NOMO-1 treated with DMSO at 0.1 percent for 48 hours (cell line): ENCODE results near the gene GANAB.
"Not testable (repeated sequence)": the region's sequence is repeated elsewhere in the genome, so short reads cannot be mapped to it uniquely, and the experiment has no call there.

Experiments used
- DNase-seq: peaks from one replicate; lab custom pipeline; 2025; ENCODE audit not compliant: unreplicated experiment; lab: John Stamatoyannopoulos, UW

Gene GANAB

GRCh38 chr11:62667460-62667859, 21.0 kb upstream of the GANAB start:
- DNase-seq: no peak

- no peak for DNase-seq
Observed at GRCh38 chr11:62666259-62666926, 20.0 kb upstream of the GANAB start.

DNA sequence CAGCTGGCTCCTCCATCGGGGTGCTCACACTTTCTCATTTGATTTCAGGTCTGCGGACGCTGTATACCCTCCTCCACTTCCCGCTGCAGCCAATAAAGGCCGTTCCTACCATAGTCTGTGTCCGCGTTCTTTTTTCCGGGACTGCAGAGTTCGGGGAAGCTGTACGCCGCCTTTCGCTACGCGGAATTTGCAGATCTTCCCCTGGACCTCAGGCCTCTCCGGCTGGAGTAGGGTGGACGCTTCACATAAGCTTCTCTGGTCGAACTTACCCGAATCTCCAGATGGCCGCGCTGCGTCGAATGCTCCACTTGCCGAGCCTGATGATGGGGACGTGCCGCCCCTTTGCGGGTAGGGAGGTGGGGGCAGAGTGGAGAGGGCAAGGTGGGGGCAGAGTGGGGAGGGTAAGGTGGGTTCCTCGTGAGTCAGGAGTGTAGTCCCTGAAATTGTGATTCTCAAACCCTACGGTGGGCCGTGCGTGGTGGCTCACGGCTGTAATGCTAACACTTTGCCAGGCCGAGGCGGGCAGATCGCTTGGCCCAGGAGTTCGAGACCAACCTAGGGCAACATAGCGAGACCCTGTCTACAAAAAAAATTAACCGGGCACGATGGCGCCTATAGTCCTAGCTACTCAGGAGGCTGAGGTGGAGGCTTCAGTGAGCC, 19.3 kb upstream of the GANAB start:
- DNase-seq: peak; percentile 56

GRCh38 chr11:62665075-62665598, 18.7 kb upstream of the GANAB start, which contains the start of the genes C11orf98 and CSKMT:
Gene C11orf98, minus strand, starts transcription at chr11:62665210. Its CDS starts 41 bp downstream, at chr11:62665169.
Gene CSKMT, plus strand, starts transcription at chr11:62665312. Its CDS starts 568 bp downstream, at chr11:62665880.
- DNase-seq: peak; percentile 89

GRCh38 chr11:62664405-62665074, 18.1 kb upstream of the GANAB start:
- DNase-seq: peak; percentile 77

- peak; percentile 38 for DNase-seq
Observed at GRCh38 chr11:62656796-62657429, 10.5 kb upstream of the GANAB start.

DNA sequence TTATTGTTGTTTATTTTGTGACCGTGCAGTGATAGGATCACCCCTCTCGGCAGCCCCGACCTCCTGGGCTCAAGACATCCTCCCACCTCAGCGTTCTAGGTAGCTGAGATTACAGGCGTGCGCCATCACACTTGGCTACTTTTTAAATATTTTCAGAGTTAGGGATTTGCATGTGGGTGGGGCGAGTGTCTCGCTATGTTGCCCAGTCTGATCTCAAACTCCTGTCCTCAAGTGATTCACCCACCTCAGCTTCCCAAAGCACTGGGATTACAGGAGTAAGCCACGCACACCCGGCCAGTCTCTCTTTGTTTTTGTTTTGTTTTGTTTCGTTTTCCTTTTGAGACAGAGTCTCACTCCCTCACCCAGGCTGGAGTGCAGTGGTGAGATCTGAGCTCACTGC, 7.9 kb upstream of the GANAB start:
- no peak for DNase-seq

DNA sequence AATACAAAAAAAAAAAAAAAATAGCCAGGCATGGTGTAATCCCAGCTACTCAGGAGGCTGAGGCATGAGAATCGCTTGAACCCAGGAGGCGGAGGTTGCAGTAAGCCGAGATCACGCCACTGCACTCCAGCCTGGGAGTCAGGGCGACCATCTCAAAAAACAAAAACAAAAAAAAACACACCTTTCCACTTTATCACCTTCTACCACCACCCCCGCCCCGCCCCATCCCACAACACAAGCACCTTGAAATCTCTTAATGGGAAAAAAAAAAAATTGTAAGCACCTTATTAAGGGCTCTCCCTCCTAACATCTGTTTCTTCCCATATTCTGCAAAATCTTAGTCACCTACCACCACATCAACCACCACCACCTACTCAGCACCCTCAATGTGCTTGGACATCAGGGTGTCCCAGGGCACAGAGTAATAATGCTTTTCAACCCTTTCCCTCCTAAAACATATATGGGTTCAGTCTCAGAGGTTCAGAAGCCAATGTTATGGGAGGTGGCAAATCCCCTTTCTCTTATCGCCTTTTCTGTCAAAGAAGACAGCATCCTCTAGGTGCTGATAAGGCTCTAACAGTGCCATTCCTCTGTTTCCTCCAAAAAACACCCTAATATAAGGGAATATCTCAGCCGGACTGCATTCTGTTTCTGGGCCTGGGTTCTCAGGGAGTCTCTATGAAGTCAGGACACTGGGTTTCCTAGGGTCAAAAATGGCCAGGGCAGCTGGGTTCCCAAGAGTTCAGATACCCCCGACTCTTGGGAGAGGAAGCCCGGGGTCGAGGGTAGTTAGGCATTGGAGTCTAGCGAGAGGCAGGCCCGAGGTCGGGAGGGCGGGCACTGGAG, 6.0 kb upstream of the GANAB start:
- no peak for DNase-seq

- not testable (repeated sequence) for DNase-seq
Observed at GRCh38 chr11:62650283-62650682, 3.9 kb upstream of the GANAB start.

- DNase-seq: no peak
Observed at GRCh38 chr11:62649486-62649885, 3.1 kb upstream of the GANAB start.

DNA sequence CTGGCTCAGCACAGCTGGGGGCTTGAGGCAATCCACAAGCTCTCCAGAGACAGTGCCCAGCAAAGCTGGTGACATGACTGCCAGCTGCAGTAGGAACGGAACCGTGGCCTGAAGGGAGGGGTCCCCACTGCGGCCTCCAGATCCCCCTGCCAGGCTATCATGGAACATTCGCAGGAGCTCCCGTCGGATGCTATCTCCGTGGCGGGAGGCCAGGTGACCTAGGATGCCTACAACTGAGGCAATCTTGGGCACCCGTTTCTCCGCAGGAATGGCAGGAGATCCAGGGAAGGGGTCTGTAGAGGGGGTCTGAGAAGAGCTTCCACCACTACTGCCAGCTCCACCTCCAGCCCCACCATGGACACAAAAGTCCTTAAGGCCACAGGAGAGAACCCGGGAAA, 2.6 kb upstream of the GANAB start:
- no peak for DNase-seq

DNA sequence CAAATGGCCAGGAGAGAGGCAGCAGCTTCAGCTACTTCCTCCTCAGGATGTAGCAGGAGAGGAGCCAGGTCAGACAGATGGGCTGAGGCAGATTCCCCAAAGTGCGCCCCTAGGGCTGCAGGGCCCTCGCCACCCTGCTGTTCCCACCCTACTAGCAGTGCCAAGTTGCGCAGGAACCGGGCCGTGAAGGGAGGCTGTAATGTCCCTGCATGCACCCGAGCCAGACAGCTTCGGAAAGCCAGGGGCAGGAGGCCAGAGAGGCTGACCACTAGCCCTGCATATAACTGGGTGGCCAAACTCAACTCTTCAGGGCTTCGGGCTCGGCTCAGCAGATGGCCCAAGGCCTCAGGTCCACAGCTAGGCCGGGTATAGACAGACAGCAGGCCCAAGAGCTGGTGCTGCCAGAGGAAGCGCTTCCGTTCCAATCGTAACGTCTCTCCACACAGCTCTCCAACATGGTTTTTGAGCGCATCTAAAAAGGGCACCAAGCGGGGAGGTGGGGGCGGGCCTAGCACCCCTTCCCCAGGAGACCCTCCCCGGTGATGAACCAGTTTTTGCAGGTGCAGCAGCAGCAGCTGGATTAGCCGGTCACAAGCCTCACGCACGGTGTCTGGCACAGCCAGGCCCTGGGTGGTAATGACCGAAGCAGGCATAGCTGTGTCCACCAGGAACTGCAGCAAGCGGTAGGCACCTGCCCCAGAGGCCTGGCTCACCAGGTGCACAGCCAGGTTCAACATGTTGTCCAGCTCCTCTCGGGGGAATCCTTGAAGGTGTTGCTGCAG, 2.0 kb upstream of the GANAB start:
- DNase-seq: no peak

DNA sequence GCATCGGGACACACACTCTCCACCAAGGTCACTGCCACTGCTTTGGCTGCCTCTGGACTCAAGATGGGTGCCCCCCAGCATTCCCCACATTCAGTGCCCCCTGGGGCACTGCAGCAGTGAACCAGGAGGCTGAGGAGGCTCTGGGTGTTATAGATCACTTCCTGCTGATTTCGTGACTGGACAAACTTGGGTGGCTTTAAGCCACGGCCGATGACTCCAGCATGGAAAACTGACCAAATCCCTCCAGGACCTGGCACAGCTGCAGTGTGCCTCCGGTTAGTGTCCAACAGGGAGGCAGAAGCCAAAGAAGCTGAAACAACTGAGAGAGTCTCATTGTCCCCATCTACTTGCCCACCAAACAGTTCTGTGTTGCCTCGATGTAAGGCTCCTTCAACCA, 1.2 kb upstream of the GANAB start:
- DNase-seq: no peak

DNA sequence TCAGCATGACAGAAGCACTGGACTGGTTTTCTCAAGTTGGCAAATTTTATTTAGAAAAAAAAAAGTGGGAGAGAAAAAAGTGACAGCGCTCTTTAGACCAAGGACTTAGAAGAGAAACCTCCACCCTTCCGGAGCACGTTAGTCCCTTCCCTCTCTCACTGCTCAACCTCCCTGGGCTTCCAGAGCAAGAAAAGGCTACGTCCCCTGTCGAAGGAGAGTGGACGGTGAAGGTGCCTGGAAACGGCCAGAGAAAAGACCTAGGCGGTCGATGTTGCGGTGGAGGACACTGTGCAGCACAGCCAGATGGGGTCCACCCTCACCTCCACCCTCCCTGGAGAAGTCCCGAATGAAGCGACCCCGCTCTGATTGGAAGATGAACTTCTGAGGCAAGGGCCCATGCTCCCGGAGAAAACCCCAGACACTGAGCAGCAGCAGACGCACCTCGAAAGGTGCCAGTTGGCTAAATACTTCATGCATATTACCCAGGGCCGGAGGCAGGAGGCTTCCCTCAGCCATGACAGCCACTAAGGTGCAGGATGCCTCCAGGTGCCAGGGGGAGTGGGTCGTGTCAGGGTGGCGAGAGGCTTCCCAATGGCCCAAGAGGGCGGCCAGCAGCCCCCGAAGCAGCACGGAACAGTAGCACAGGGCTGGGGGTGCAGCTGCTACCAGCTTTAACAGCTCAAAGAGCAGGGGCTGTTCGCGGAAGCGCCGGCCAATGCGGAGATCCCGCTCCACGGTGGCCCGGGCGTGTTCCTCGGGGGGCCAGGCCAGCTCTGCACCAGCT, 604 bp upstream of the GANAB start:
- no peak for DNase-seq

GRCh38 chr11:62645671-62645945, 805 bp downstream of the GANAB start:
- no peak for DNase-seq

DNA sequence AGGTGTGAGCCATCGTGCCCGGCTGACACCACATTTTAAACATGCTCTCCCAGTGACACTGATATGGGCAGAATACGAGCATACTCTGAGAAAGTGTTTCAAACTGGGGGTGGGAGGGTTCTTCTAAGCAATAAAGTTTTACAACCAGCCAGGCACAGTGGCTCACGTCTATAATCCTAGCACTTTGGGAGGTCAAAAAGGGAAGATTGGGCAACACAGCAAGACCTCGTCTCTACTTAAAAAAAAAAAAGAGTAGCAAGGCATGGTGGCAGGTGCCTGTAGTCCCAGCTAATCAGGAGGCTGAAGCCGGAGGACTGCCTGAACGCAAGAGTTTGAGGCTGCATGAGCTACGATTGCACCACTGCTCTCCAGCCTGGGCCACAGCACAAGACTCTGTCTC, 2.2 kb downstream of the GANAB start:
- no peak for DNase-seq

DNA sequence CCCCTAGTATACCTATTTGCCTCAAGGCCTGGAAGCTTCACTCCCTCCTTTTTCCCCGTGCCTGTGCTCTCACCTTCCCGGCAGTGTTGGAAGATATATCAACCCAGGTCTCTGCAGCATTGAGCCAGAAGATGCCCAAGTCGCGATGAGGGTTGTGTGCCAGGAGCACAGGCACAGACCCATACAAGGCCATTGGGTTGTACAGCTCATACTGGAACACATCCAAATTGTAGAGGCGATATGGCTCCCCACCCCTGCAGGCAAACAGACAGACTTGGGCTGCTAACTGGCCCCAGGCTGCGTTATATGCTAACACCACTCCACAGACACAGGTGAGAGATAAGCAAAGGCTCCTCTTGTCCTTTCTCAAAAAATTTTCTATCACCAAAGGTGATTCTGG, 13.9 kb downstream of the GANAB start:
- DNase-seq: no peak

DNA sequence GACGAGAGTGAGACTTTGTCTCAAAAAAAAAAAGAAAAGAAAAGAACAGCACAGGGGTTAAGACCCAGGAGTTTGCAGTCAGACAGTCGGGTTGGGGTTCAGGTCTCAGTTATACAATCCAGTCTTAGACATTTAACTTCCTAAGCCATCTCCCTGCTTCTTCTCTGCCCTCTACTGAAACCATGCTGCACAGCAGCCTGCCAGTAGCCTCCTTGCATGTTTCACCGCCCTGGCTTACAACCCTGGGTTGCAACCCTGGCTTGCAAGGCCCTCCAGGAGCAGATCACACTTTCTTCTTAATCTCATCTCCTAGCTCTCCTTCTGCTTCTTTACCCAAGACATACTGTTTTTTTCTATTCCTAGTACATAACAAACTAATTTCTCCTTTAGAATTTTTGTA, 18.7 kb downstream of the GANAB start:
- no peak for DNase-seq

DNA sequence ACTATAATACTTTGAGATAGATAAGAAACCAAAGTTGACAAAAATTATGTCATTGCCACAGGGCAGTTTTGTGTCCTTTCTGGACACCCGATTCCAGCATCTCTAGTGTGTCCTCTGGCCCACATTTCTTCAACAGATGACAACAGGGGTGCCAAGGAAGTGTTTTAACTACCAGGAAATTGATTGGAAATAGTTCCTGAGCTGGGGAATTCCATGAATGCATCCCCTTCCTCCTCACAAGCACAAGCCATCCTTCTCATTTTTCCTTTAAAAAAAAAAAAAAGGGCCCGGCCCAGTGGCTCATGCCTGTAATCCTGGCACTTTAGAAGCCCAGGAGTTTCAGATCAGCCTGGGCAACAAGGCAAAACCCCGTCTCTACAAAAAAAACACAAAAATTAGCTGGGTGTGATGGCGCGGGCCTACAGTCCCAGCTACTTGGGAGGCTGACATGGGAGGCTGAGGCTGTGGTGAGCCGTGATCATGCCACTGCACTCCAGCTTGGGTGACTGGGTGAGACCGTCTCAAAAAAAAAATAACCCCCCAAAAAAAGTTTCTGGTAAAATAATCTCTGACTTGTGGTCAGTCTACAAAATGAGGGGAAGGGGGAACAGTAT, 23.8 kb downstream of the GANAB start:
- DNase-seq: no peak
